ENCODE data around the gene EDEM3.

- TF ChIP-seq CTCF (IDR thresholded peaks at IDR 0.05) (no peak), EP300 (IDR thresholded peaks at IDR 0.05) (no peak), POLR2A (IDR thresholded peaks at IDR 0.05) (no peak), POLR2AphosphoS5 (IDR thresholded peaks at IDR 0.05) (no peak)
Observed at GRCh38 chr1:184761969-184762485, 7.4 kb upstream of the EDEM3 start.

All from gastroesophageal sphincter (tissue), 3 donors.